SK-N-MC (cell line): ENCODE results near the gene MLLT3.

Source experiments
- EZH2 ChIP-seq: fragments of 200-600 bp; sonication (generic); IDR thresholded peaks from one replicate; pipeline ENCODE4 v1.6.1; 2017; ENCODE audit warnings: antibody characterized with exemption
- FOXP2 ChIP-seq: optimal IDR thresholded peaks from 2 replicates; pipeline ENCODE3; 2011; ENCODE audit warnings: mild to moderate bottlenecking, moderate library complexity; ENCODE audit not compliant: insufficient read depth; ENCODE audit errors: extremely low read length, control extremely low read depth
- POLR2AphosphoS5 ChIP-seq: IDR thresholded peaks from 2 replicates; pipeline ENCODE4 v1.6.1; 2012; ENCODE audit warnings: mild to moderate bottlenecking, low read depth, low read length, borderline replicate concordance

DNA sequence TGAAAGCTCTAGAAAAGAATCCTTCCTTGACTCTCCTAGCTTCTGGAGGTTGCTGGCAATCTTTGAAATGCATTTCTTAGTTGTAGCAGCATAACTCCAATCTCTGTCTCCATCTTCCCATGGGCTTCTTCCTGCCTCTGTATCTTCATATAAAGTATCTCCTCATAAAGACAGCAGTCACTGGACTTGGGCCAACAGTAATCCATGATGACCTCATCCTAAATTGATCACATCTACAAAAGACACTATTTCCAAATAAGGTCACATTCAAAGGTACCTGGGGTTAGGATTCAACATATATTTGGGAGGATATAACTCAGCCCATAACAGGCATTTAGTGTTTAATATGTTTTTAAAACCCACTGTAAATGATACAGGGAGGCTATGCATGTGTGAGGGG is 123.3 kb downstream of the MLLT3 start:
- TF ChIP-seq EZH2 (no peak), POLR2AphosphoS5 (no peak), FOXP2 (no peak)
